HEK293T (cell line): ENCODE measurements around the gene BHLHE23.

Experiments
- CTCF ChIA-PET: fragments of 350-600 bp; formaldehyde crosslinking; extraction: SDS; loops from one replicate; lab custom pipeline; 2021; ENCODE audit warnings: antibody characterized with exemption, inconsistent platforms; lab: Yijun Ruan, JAX
- POLR2A ChIA-PET: fragments of 350-600 bp; formaldehyde crosslinking; extraction: SDS; loops from one replicate; lab custom pipeline; 2020; ENCODE audit warnings: antibody characterized with exemption, inconsistent platforms; lab: Yijun Ruan, JAX
- DNase-seq: peaks from one replicate; pipeline ENCODE4 v3.0.0; 2012; ENCODE audit warnings: mixed read lengths; ENCODE audit errors: extremely low spot score
- ARNT ChIP-seq: fragments of 450-650 bp; IDR thresholded peaks from 2 replicates; pipeline ENCODE4 v1.6.1; 2017; ENCODE audit warnings: mild to moderate bottlenecking
- BHLHE40 ChIP-seq: fragments of 450-650 bp; IDR thresholded peaks from 2 replicates; pipeline ENCODE4 v1.6.1; 2016; ENCODE audit warnings: mild to moderate bottlenecking, moderate library complexity, borderline replicate concordance
- CTBP1 ChIP-seq: fragments of 450-650 bp; IDR thresholded peaks from 2 replicates; pipeline ENCODE4 v1.6.1; 2016; ENCODE audit warnings: borderline replicate concordance
- ELF4 ChIP-seq: fragments of 450-650 bp; IDR thresholded peaks from 2 replicates; pipeline ENCODE4 v1.6.1; 2017; ENCODE audit warnings: antibody characterized with exemption
- FOXA1 ChIP-seq: fragments of 450-650 bp; IDR thresholded peaks from 2 replicates; pipeline ENCODE4 v1.6.1; 2016; ENCODE audit warnings: mild to moderate bottlenecking
- FOXK2 ChIP-seq: fragments of 450-650 bp; IDR thresholded peaks from 2 replicates; pipeline ENCODE4 v1.6.1; 2016; ENCODE audit warnings: mild to moderate bottlenecking
- FOXM1 ChIP-seq: fragments of 450-650 bp; IDR thresholded peaks from 2 replicates; pipeline ENCODE4 v1.6.1; 2017; ENCODE audit warnings: mild to moderate bottlenecking, borderline replicate concordance
- HDGF ChIP-seq: fragments of 450-650 bp; IDR thresholded peaks from 2 replicates; pipeline ENCODE4 v1.6.1; 2017; ENCODE audit warnings: antibody characterized with exemption, borderline replicate concordance
- L3MBTL2 ChIP-seq: fragments of 450-650 bp; conservative IDR thresholded peaks from 2 replicates; pipeline ENCODE4 v1.6.1; 2016; ENCODE audit warnings: mild to moderate bottlenecking
- LEF1 ChIP-seq: fragments of 450-650 bp; IDR thresholded peaks from 2 replicates; pipeline ENCODE4 v1.6.1; 2017; ENCODE audit warnings: mild to moderate bottlenecking, borderline replicate concordance
- NFRKB ChIP-seq: fragments of 450-650 bp; IDR thresholded peaks from 2 replicates; pipeline ENCODE4 v1.6.1; 2016; ENCODE audit warnings: mild to moderate bottlenecking, moderate library complexity
- PKNOX1 ChIP-seq: fragments of 450-650 bp; IDR thresholded peaks from 2 replicates; pipeline ENCODE4 v1.6.1; 2016
- SP1 ChIP-seq: fragments of 450-650 bp; IDR thresholded peaks from 2 replicates; pipeline ENCODE4 v1.6.1; 2017
- SUZ12 ChIP-seq: fragments of 450-650 bp; IDR thresholded peaks from 2 replicates; pipeline ENCODE4 v1.6.1; 2016; ENCODE audit warnings: mild to moderate bottlenecking
- TARDBP ChIP-seq: fragments of 450-650 bp; IDR thresholded peaks from 2 replicates; pipeline ENCODE4 v1.6.1; 2016
- ZNF384 ChIP-seq: fragments of 450-650 bp; IDR thresholded peaks from 2 replicates; pipeline ENCODE4 v1.6.1; 2016

Gene BHLHE23

GRCh38 chr20:62959101-62959971 lies 47.4 kb downstream of the BHLHE23 start:
- no peak for TF ChIP-seq NFRKB
- TF ChIP-seq HDGF = no peak
- TF ChIP-seq SP1 = no peak
- TF ChIP-seq CTBP1 = no peak
- TF ChIP-seq L3MBTL2 = no peak
- TF ChIP-seq FOXK2 = no peak
- no peak for TF ChIP-seq FOXM1
- TF ChIP-seq ARNT = no peak
- TF ChIP-seq LEF1 = no peak
- TF ChIP-seq ZNF384 = no peak
- ChIA-PET POLR2A (interaction anchor here (1.2 kb wide), 1 partner anchor 21 kb away, joined by 3 read pairs; the partner anchor contains the start of gene GID8), CTCF (no interaction called here)
- DNase-seq = no peak

GRCh38 chr20:62958388-62959100 lies 48.2 kb downstream of the BHLHE23 start:
- TF ChIP-seq NFRKB (no peak), SUZ12 (no peak), LEF1 (no peak), FOXA1 (no peak), PKNOX1 (no peak), ZNF384 (no peak), ARNT (no peak), BHLHE40 (no peak), L3MBTL2 (no peak), ELF4 (no peak), TARDBP (no peak), CTBP1 (no peak), HDGF (no peak), FOXK2 (no peak), SP1 (no peak), FOXM1 (no peak)
- ChIA-PET CTCF (no interaction called here), POLR2A (no interaction called here)
- no peak for DNase-seq

GRCh38 chr20:62957136-62958117 lies 49.3 kb downstream of the BHLHE23 start:
- CTCF ChIA-PET = no interaction called here

GRCh38 chr20:62956387-62957135 lies 50.2 kb downstream of the BHLHE23 start:
- TF ChIP-seq TARDBP (no peak), SUZ12 (no peak), L3MBTL2 (no peak), SP1 (no peak), CTBP1 (no peak), FOXA1 (no peak)
- ChIA-PET CTCF (interaction anchor here (0.8 kb wide), 1 partner anchor 57 kb away, joined by 3 read pairs; no protein-coding TSS in a partner anchor), POLR2A (no interaction called here)
- no peak for DNase-seq

More at GRCh38 chr20:62957136-62958117, 49.3 kb downstream of the BHLHE23 start:
- POLR2A ChIA-PET = interaction anchor here (0.8 kb wide), 1 partner anchor 21 kb away, joined by 3 read pairs; no protein-coding TSS in a partner anchor
- TF ChIP-seq FOXA1 (no peak), CTBP1 (no peak), SP1 (no peak), HDGF (no peak), TARDBP (no peak), ARNT (no peak), FOXM1 (no peak), FOXK2 (no peak), ELF4 (no peak), PKNOX1 (no peak), BHLHE40 (no peak), NFRKB (no peak), ZNF384 (no peak)
- no peak for DNase-seq
